Mammary epithelial cell (primary cell): ENCODE results near the gene EFCAB7.

Experiments
- EZH2 ChIP-seq: IDR thresholded peaks from 2 replicates; pipeline ENCODE4 v1.6.1; 2012; ENCODE audit warnings: low read length, inconsistent platforms, borderline replicate concordance
- TF ChIP-seq, protein P1 (sequence below), 2 donors: IDR thresholded peaks in 1 of 2; conservative IDR thresholded peaks in 1 of 2; 2 replicates each; pipeline ENCODE4 v1.5.1; 2011 to 2012; ENCODE audit warnings: inconsistent platforms in 2 of 2, low read length in 2 of 2, mild to moderate bottlenecking in 2 of 2, control low read depth in 1 of 2, low read depth in 1 of 2; ENCODE audit not compliant: insufficient read depth in 1 of 2; ENCODE audit errors: extremely low read depth in 1 of 2

DNA sequence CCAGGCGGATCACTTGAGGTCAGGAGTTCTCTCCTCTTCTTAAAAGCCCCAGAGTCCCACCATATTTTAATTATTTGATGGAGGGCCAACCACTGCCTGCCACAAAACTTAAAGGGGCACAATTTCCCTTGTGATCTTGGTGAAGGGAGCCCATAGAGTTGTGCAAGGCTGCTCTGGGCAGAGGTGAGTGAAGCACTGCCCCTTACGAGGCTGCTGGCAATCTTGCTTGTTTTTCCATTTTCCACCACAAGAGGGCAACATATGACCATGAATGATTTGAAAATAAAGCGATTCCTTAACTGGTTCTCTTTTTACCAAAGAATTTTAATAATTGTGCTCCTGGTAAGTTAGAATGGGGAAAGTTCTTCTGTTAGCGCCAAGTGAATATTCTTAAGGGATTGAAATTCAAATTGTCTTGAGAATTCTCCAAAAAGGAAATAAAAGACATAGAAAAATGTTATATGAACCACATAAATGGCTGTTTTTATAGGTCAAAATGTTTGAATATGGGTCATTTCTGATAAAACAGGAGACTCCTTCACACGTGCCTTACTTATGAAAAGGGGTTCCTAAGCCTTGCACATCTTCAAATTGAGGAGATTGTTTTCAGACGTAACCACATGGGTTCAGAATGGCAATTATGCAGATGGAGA is 92.6 kb downstream of the EFCAB7 start:
- TF ChIP-seq, protein P1, sequence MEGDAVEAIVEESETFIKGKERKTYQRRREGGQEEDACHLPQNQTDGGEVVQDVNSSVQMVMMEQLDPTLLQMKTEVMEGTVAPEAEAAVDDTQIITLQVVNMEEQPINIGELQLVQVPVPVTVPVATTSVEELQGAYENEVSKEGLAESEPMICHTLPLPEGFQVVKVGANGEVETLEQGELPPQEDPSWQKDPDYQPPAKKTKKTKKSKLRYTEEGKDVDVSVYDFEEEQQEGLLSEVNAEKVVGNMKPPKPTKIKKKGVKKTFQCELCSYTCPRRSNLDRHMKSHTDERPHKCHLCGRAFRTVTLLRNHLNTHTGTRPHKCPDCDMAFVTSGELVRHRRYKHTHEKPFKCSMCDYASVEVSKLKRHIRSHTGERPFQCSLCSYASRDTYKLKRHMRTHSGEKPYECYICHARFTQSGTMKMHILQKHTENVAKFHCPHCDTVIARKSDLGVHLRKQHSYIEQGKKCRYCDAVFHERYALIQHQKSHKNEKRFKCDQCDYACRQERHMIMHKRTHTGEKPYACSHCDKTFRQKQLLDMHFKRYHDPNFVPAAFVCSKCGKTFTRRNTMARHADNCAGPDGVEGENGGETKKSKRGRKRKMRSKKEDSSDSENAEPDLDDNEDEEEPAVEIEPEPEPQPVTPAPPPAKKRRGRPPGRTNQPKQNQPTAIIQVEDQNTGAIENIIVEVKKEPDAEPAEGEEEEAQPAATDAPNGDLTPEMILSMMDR (conservative IDR thresholded peaks at IDR 0.05 in 1 of 2, IDR thresholded peaks at IDR 0.05 in 1 of 2; ENCODE audit: extremely low read depth in 1 of 2, insufficient read depth in 1 of 2, low read depth in 1 of 2, low read length in 2 of 2), result peak; percentile 60 to 75
- no peak for TF ChIP-seq EZH2
